ENCODE data around the gene PEX7. TPM values are rescaled to one million over a fixed set of nuclear protein-coding genes. Genes with fewer than 3 reads are reported as not detected.

Gene PEX7
- total RNA-seq, 4 donors from 2014 or later = 5.0 to 10.7 (median 8.8) TPM

- H3K4me3 ChIP-seq = no peak overlapping the region
- peaks cover 0 to 14% (median 0%) of the 10 kb centered on the region in 4 donors for H3K9me3 ChIP-seq
- DNase-seq (ENCODE audit: low spot score in 2 of 2) = no peak
- H3K4me1 ChIP-seq = no peaks in the 10 kb centered on the region
- peaks cover 0 to 6% (median 0%) of the 10 kb centered on the region in 3 donors for H3K36me3 ChIP-seq
- TF ChIP-seq CTCF (IDR thresholded peaks at IDR 0.05) = no peak
- no peak for TF ChIP-seq EP300 (IDR thresholded peaks at IDR 0.05)
- TF ChIP-seq POLR2A (IDR thresholded peaks at IDR 0.05) = no peak
- 69 to 93% methylated on average over 4 of the region's 4 CpGs for WGBS, 2 donors
- H3K27ac ChIP-seq = no peak overlapping the region
- H3K27me3 ChIP-seq = no peaks in the 10 kb centered on the region
Observed at GRCh38 chr6:136880748-136881460, 58.5 kb downstream of the PEX7 start.

- no peak for TF ChIP-seq CTCF (IDR thresholded peaks at IDR 0.05)
- Histone ChIP-seq H3K4me1 (peaks cover 0 to 4% (median 0%) of the 10 kb centered on the region in 4 donors), H3K27me3 (no peaks in the 10 kb centered on the region), H3K9me3 (no peaks in the 10 kb centered on the region), H3K27ac (no peak overlapping the region), H3K4me3 (no peak overlapping the region), H3K36me3 (peaks cover 0 to 5% (median 0%) of the 10 kb centered on the region in 3 donors)
- 83 to 84% methylated on average over 3 of the region's 3 CpGs for WGBS, 2 donors
- DNase-seq (ENCODE audit: low spot score in 2 of 2) = no peak
Observed at GRCh38 chr6:136886091-136886490, 63.7 kb downstream of the PEX7 start.

- TF ChIP-seq POLR2A (IDR thresholded peaks at IDR 0.05) (no peak), EP300 (IDR thresholded peaks at IDR 0.05) (no peak)
- 50 to 69% methylated on average over 1 of the region's 1 CpG for WGBS, 2 donors
- Histone ChIP-seq H3K4me1 (peaks cover 0 to 4% (median 0%) of the 10 kb centered on the region in 4 donors), H3K9me3 (no peaks in the 10 kb centered on the region), H3K4me3 (no peak overlapping the region), H3K36me3 (peaks cover 0 to 5% (median 0%) of the 10 kb centered on the region in 3 donors), H3K27me3 (no peaks in the 10 kb centered on the region), H3K27ac (no peak overlapping the region)
- DNase-seq (ENCODE audit: low spot score in 2 of 2) = no peak
Observed at GRCh38 chr6:136887953-136888352, 65.6 kb downstream of the PEX7 start.

- no peaks in the 10 kb centered on the region for H3K9me3 ChIP-seq
- no peak for TF ChIP-seq POLR2A (IDR thresholded peaks at IDR 0.05)
- no peak for TF ChIP-seq CTCF (IDR thresholded peaks at IDR 0.05)
- TF ChIP-seq EP300 (IDR thresholded peaks at IDR 0.05) = no peak
- DNase-seq (ENCODE audit: low spot score in 2 of 2) = no peak
- peaks cover 0 to 4% (median 0%) of the 10 kb centered on the region in 4 donors for H3K4me1 ChIP-seq
- no peak overlapping the region for H3K4me3 ChIP-seq
- H3K27me3 ChIP-seq = no peaks in the 10 kb centered on the region
- peaks cover 0 to 5% (median 0%) of the 10 kb centered on the region in 3 donors for H3K36me3 ChIP-seq
- no peak overlapping the region for H3K27ac ChIP-seq
- WGBS, 2 donors = 54 to 69% methylated on average over 6 of the region's 6 CpGs
Observed at GRCh38 chr6:136889271-136890193, 67.1 kb downstream of the PEX7 start.

GRCh38 chr6:136890194-136890839, 67.9 kb downstream of the PEX7 start:
- Histone ChIP-seq H3K9me3 (no peaks in the 10 kb centered on the region), H3K4me3 (no peak overlapping the region), H3K27me3 (no peaks in the 10 kb centered on the region), H3K4me1 (peaks cover 0 to 4% (median 0%) of the 10 kb centered on the region in 4 donors), H3K36me3 (peaks cover 0 to 5% (median 0%) of the 10 kb centered on the region in 3 donors), H3K27ac (no peak overlapping the region)
- no peak for TF ChIP-seq CTCF (IDR thresholded peaks at IDR 0.05)
- no peak for TF ChIP-seq POLR2A (IDR thresholded peaks at IDR 0.05)
- no peak for TF ChIP-seq EP300 (IDR thresholded peaks at IDR 0.05)
- DNase-seq (ENCODE audit: low spot score in 2 of 2) = no peak
- 45 to 65% methylated on average over 4 of the region's 4 CpGs for WGBS, 2 donors

Data from tibial nerve (tissue), 4 donors.